GM18502 (cell line): Measurements from ENCODE around the gene MCCC2.
"Not testable (repeated sequence)": the region's sequence is repeated elsewhere in the genome, so short reads cannot be mapped to it uniquely, and the experiment has no call there.

Source experiments
- ATAC-seq: cut with Tn5 transposase; IDR thresholded peaks from one replicate; pipeline ENCODE4 v1.9.1; 2021; ENCODE audit warnings: mild to moderate bottlenecking; ENCODE audit not compliant: unreplicated experiment, poor library complexity

Gene MCCC2

GRCh38 chr5:71596169-71596568 lies 9.0 kb downstream of the MCCC2 start:
- ATAC-seq: no peak

- no peak for ATAC-seq
These were observed 9.9 kb downstream of the MCCC2 start for GRCh38 chr5:71597001-71597400.

GRCh38 chr5:71600783-71601182 lies 13.6 kb downstream of the MCCC2 start:
- ATAC-seq: no peak

GRCh38 chr5:71601222-71602026 lies 14.3 kb downstream of the MCCC2 start:
- peak; percentile 88 for ATAC-seq

- ATAC-seq: not testable (repeated sequence)
These were observed 22.8 kb downstream of the MCCC2 start for GRCh38 chr5:71609916-71610315.

- no peak for ATAC-seq
These were observed 28.7 kb downstream of the MCCC2 start for GRCh38 chr5:71615809-71616208.

GRCh38 chr5:71620630-71621029 lies 33.5 kb downstream of the MCCC2 start:
- no peak for ATAC-seq

GRCh38 chr5:71621268-71621667 lies 34.1 kb downstream of the MCCC2 start:
- ATAC-seq: no peak

GRCh38 chr5:71621741-71622140 lies 34.6 kb downstream of the MCCC2 start:
- ATAC-seq: no peak

- no peak for ATAC-seq
These were observed 36.2 kb downstream of the MCCC2 start for GRCh38 chr5:71623221-71623794.

- no peak for ATAC-seq
These were observed 42.8 kb downstream of the MCCC2 start for GRCh38 chr5:71629950-71630349.

GRCh38 chr5:71631070-71631469 lies 43.9 kb downstream of the MCCC2 start:
- ATAC-seq: no peak

- ATAC-seq: no peak
These were observed 45.0 kb downstream of the MCCC2 start for GRCh38 chr5:71632168-71632567.

- peak; percentile 52 for ATAC-seq
These were observed 46.4 kb downstream of the MCCC2 start for GRCh38 chr5:71633255-71634155.

GRCh38 chr5:71637133-71637532 lies 50.0 kb downstream of the MCCC2 start:
- ATAC-seq: no peak

- ATAC-seq: no peak
These were observed 53.3 kb downstream of the MCCC2 start for GRCh38 chr5:71640408-71640807.

- ATAC-seq: no peak
These were observed 57.9 kb downstream of the MCCC2 start for GRCh38 chr5:71645030-71645429.

GRCh38 chr5:71650940-71651339 lies 63.8 kb downstream of the MCCC2 start:
- ATAC-seq: not testable (repeated sequence)

GRCh38 chr5:71651579-71651978 lies 64.4 kb downstream of the MCCC2 start:
- no peak for ATAC-seq

- ATAC-seq: no peak
These were observed 65.2 kb downstream of the MCCC2 start for GRCh38 chr5:71652349-71652748.
